ENCODE data around the gene TRPM5.

TRPM5 gene

DNA sequence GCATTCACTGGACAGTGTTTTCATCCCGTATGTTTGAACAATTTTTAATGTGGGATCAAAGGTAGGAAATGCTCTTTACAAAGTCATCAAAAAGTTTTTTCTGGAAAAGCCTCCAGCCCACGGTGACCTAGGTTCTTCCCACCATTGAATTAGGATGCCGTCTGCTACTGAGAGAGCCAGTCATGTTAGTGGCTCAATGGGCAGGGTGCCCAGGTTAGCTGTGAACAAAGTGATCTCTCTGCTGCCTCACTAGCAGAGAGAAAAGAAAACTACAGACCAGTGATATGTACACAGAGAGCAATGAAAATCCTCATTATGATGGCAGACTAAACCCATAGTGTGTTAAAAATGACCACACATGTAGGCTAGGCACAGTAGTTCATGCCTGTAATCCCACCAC lies 32.9 kb upstream of the TRPM5 start:
- peaks cover 46% of the 10 kb centered on the region for H3K27me3 ChIP-seq (ENCODE audit: insufficient read depth, low read depth, severe bottlenecking)
- H3K9me3 ChIP-seq (ENCODE audit: severe bottlenecking), result peaks cover 10% of the 10 kb centered on the region
- H3K4me3 ChIP-seq (ENCODE audit: low read depth, low read length), result no peak overlapping the region
- H3K36me3 ChIP-seq, result no peaks in the 10 kb centered on the region
- H3K27ac ChIP-seq, result no peak overlapping the region
- no peak for TF ChIP-seq CTCF (IDR thresholded peaks at IDR 0.05; ENCODE audit: low read depth, low read length)
- no peak for DNase-seq

- H3K36me3 ChIP-seq, result no peaks in the 10 kb centered on the region
- H3K4me3 ChIP-seq (ENCODE audit: low read depth, low read length), result no peak overlapping the region
- TF ChIP-seq CTCF (IDR thresholded peaks at IDR 0.05; ENCODE audit: low read depth, low read length), result no peak
- peaks cover 10% of the 10 kb centered on the region for H3K9me3 ChIP-seq (ENCODE audit: severe bottlenecking)
- H3K27ac ChIP-seq, result no peak overlapping the region
- no peak for DNase-seq
- peaks cover 44% of the 10 kb centered on the region for H3K27me3 ChIP-seq (ENCODE audit: insufficient read depth, low read depth, severe bottlenecking)
These were observed 31.0 kb upstream of the TRPM5 start for GRCh38 chr11:2475136-2475918.

DNA sequence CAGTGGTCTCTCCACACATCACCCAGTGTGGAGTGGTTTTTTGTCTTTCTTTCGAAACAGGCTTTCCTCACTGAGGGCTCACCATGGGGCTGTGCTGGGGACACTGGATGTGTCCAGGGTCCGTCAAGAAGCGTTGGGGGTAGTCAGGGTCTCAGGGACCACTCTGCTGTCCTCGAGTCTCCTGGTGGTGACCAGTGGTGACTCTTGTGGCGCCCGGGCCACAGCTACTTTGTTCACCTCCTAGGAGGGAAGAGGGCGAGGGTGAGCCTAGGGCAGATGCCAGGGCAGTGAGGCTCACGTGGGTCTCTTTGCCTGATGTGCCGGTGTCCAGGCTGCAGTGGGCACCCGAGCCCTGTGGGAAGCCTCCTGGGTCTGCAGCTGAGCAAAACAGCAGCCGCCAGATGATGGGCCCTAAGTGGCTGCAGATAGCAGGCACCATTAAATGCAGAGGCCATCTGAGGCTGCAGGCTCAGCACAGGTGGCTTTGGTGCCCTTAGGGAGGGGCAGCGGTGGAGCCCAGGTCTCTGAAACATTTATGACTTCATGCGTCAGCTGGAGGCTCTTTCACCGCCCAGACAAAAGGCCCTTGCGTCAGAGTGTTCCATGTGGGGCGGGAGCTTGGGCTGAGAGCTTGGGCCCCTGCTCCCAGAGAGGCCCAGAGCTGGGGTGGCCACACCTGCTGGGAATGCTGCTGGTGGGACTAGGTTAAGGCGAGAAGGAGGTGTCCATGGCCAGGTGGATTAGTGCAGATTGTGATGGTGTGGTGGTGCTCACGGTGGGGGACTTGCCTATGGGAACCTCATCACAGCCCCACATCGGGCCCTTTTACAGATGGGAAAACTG lies 30.0 kb upstream of the TRPM5 start:
- DNase-seq, result no peak
- Histone ChIP-seq H3K36me3 (no peaks in the 10 kb centered on the region), H3K4me3 (ENCODE audit: low read depth, low read length) (no peak overlapping the region), H3K27me3 (ENCODE audit: insufficient read depth, low read depth, severe bottlenecking) (peaks cover 46% of the 10 kb centered on the region), H3K27ac (no peak overlapping the region), H3K9me3 (ENCODE audit: severe bottlenecking) (peaks cover 5% of the 10 kb centered on the region)
- no peak for TF ChIP-seq CTCF (IDR thresholded peaks at IDR 0.05; ENCODE audit: low read depth, low read length)

DNA sequence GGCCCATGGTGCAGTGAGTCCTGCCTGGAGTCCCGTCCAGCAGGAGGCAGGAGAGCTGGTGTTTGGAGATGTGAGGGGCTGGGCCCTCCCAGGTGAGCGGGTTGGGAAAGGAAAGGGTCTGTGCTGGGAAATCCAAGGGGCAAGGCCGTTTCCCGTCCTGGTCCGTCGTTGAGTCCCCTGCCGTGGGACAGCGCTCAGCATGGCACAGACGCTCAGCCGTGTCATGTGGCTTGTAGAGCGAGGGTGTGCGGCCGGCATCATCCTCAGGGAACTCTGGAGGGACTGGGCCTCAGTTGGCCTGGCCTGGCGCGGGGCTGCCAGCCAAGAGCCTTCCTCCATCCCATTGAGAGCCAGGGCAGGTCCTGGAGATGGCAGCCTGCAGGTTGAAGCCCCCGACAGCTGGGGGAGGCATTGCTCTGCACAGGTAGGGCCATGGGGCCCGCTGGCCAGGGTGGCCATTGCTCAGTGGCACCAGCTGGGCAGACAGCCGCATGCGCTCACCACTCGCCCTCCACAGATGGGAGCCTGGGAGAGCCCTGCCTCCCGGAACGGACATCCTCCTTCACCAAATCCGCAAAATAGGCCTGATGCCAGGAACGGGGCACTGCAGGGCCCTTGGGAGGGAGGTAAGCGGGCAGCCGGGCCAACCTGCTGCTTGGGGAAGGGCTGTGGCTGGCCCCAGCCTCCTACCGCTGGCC lies 29.2 kb upstream of the TRPM5 start:
- Histone ChIP-seq H3K27me3 (ENCODE audit: insufficient read depth, low read depth, severe bottlenecking) (peaks cover 45% of the 10 kb centered on the region), H3K4me3 (ENCODE audit: low read depth, low read length) (no peak overlapping the region), H3K36me3 (no peaks in the 10 kb centered on the region), H3K27ac (no peak overlapping the region), H3K9me3 (ENCODE audit: severe bottlenecking) (no peaks in the 10 kb centered on the region)
- no peak for DNase-seq
- TF ChIP-seq CTCF (IDR thresholded peaks at IDR 0.05; ENCODE audit: low read depth, low read length), result no peak

- Histone ChIP-seq H3K27ac (no peak overlapping the region), H3K4me3 (ENCODE audit: low read depth, low read length) (no peak overlapping the region), H3K27me3 (ENCODE audit: insufficient read depth, low read depth, severe bottlenecking) (peaks cover 51% of the 10 kb centered on the region), H3K9me3 (ENCODE audit: severe bottlenecking) (no peaks in the 10 kb centered on the region), H3K36me3 (no peaks in the 10 kb centered on the region)
- no peak for TF ChIP-seq CTCF (IDR thresholded peaks at IDR 0.05; ENCODE audit: low read depth, low read length)
- DNase-seq, result no peak
These were observed 28.3 kb upstream of the TRPM5 start for GRCh38 chr11:2472428-2473186.
